GM20000 (cell line): ENCODE data around the gene USP11.
"Not testable (repeated sequence)": the region's sequence is repeated elsewhere in the genome, so short reads cannot be mapped to it uniquely, and the experiment has no call there.

Source experiments
- DNase-seq: peaks from one replicate; pipeline ENCODE4 v3.0.0; 2012; ENCODE audit warnings: low spot score
- TF ChIP-seq, protein P1 (sequence below): IDR thresholded peaks from 2 replicates; pipeline ENCODE4 v1.5.1; 2012; ENCODE audit warnings: mild to moderate bottlenecking, control low read depth; ENCODE audit errors: extremely low read depth, missing control alignments

Gene USP11

GRCh38 chrX:47248576-47248975, 15.8 kb downstream of the USP11 start:
- TF ChIP-seq, protein P1, sequence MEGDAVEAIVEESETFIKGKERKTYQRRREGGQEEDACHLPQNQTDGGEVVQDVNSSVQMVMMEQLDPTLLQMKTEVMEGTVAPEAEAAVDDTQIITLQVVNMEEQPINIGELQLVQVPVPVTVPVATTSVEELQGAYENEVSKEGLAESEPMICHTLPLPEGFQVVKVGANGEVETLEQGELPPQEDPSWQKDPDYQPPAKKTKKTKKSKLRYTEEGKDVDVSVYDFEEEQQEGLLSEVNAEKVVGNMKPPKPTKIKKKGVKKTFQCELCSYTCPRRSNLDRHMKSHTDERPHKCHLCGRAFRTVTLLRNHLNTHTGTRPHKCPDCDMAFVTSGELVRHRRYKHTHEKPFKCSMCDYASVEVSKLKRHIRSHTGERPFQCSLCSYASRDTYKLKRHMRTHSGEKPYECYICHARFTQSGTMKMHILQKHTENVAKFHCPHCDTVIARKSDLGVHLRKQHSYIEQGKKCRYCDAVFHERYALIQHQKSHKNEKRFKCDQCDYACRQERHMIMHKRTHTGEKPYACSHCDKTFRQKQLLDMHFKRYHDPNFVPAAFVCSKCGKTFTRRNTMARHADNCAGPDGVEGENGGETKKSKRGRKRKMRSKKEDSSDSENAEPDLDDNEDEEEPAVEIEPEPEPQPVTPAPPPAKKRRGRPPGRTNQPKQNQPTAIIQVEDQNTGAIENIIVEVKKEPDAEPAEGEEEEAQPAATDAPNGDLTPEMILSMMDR, result no peak
- DNase-seq, result no peak

DNA sequence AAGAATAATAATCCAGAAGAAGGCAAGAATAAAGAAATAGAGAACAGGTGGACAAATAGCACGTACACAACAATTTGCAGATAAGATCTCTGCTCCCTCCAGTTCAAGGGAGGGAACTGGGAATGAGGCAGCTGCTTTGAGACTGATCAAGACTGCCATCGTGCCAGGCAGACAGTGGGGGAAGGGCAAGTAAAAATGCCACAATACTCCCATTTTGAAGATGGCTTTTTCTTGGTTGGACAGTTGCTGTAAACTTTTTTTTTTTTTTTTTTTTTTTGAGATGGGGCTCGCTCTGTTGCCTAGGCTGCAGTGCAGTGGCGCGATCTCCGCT, 17.2 kb downstream of the USP11 start:
- DNase-seq, result no peak

DNA sequence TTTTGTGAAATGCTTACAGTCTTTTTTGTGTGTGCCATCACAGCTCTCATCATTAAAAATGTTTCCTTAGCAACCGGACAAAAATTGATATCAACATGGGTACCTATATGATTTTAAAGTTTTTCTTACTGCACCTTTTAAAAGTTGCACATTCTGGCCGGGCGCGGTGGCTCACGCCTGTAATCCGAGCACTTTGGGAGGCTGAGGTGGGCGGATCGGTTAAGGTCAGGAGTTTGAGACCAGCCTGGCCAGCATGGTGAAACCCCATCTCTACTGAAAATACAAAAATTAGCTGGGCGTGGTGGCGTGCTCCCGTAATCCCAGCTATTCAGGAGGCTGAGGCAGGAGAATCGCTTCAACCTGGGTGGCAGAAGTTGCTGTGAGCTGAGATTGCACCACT, 24.8 kb downstream of the USP11 start:
- not testable (repeated sequence) for DNase-seq

More for the DNA sequence above, 17.2 kb downstream of the USP11 start:
- TF ChIP-seq, protein P1, result no peak

DNA sequence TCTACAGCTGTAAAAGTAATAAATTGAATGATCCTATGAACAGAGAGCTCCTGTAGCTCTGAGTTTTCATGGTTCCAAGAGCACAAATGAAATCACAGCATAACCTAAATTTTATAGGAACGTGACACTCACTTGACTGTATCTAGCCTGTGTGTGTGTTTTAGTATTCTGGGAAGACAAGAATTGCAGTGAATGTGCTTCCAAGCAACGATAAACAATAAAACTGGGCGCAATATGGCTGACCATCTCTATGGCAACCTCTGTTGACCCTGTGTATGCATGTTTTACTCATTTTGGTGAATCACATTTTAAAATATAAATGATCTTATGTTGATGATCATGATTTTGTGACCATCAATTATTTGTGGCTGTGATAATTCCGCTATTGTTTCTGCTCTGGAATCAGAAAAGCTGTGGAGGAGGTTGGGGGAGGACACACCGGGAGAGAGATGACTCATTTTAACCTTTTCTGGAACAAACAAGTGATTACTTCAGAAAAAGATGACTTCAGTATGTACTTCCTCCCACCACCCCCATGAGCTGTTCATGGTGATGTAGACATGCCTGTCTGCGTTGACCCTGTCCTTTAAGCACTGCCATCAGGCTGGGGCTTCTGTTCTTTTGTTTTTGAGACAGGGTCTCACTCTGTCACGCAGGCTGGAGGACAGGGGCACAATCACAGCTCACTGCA, 31.8 kb downstream of the USP11 start:
- no peak for DNase-seq
- TF ChIP-seq, protein P1, result no peak

- no peak for DNase-seq
- TF ChIP-seq, protein P1, result no peak
Observed at GRCh38 chrX:47266643-47267042, 33.8 kb downstream of the USP11 start.

DNA sequence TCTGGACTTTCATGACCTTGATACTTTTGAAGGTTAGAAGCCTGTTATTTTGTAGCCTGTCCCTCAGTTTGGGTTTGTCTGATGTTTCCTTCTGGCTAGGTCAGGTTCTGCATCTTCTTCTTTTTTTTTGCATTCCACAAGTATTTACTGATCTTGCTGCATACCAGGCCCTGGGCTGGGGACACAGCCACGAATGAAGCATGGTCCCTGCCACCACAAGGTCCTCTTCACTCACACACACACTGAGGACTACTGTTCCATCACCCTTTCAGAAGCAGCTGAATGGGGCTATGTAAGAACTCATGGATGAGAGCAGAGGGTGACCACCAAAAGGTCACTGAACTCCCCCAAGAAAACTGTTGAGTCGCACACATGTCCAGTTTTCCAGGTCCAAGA, 39.2 kb downstream of the USP11 start:
- TF ChIP-seq, protein P1, result no peak
- DNase-seq, result no peak

DNA sequence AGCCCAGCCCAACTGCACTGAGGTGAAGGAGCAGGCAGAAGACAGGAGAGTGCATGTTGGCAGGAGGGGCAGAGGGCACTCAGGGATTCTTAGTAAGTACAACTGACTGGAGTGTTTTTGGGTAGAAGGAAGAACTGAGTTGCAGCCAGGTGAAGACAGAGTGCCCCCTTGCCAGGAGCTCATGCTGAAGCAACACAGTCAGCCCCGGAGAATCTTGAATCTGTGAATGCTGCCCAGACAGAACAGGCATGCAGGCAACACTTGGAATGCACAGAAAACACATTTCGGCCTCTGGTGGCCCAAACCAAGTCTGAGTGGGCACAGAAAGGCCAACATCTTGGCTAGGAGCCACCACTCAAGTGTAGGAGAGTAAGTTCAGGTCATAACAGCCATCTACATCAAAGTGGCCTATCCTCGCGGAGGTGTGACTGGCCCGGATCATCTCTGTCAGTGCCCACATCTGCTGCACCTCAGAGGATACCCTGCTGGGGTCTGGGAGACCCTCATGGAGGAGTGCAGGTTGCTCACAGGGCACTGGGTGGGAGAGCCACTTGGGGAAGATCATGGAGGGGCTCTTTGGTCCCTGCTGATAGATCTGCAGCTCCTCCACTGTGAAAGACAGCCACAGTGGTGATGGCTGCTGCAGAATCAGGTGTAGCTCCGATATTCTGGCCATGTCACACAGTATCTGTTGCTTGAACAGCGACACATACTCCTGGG, 40.4 kb downstream of the USP11 start:
- TF ChIP-seq, protein P1, result no peak

GRCh38 chrX:47278691-47279090, 45.9 kb downstream of the USP11 start:
- TF ChIP-seq, protein P1, result no peak
- DNase-seq, result no peak

More for the DNA sequence above, 40.4 kb downstream of the USP11 start:
- no peak for DNase-seq
